DOHH2 (cell line): ENCODE data around the gene ALG1L2.
"Not testable (repeated sequence)": the region's sequence is repeated elsewhere in the genome, so short reads cannot be mapped to it uniquely, and the experiment has no call there.

Experiments used
- CTCF ChIP-seq: fragments of 200-600 bp; sonication (generic); IDR thresholded peaks from one replicate; pipeline ENCODE4 v1.5.1; 2014; ENCODE audit warnings: antibody characterized with exemption, mild to moderate bottlenecking, low read depth, low read length; ENCODE audit not compliant: poor library complexity, severe bottlenecking
- EZH2phosphoT487 ChIP-seq: fragments of 200-600 bp; sonication (generic); IDR thresholded peaks from 2 replicates; pipeline ENCODE4 v1.6.1; 2017; ENCODE audit warnings: borderline replicate concordance, mild to moderate bottlenecking, antibody characterized with exemption, low read length, moderate library complexity, mixed read lengths

GRCh38 chr3:130119824-130120223, 38.2 kb downstream of the ALG1L2 start:
- not testable (repeated sequence) for TF ChIP-seq CTCF, EZH2phosphoT487
